ENCODE measurements around the gene FAHD2A.
"Not testable (repeated sequence)": the region's sequence is repeated elsewhere in the genome, so short reads cannot be mapped to it uniquely, and the experiment has no call there.

DNA sequence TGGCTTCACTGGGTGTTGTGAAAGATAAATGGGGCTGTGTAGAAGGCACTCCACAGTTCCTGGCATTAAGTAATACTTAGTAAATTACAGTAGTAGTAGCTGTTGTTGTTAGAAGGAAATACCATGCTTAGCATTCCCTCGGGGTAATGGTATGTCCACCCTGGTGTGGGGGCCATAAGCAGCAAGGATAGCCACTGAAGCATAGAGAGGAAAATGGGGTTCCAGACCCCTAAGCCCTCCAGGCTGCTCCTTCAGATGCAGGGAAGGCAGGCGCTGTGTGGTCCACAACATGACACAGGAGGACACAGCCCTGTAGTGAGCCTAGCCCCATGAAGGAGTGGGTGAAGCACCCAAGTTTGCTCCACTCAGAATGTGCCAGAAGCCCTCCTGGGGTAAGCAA, 31.5 kb downstream of the FAHD2A start:
- not testable (repeated sequence) for TF ChIP-seq EZH2 (IDR thresholded peaks at IDR 0.05; ENCODE audit: low read depth); CTCF (conservative IDR thresholded peaks at IDR 0.05)

Measured in PC-9 (cell line).